Cardiac muscle cell (in vitro differentiated cells and primary cell): ENCODE measurements around the gene ENTPD2. TPM values are rescaled to one million over a fixed set of nuclear protein-coding genes. Genes with fewer than 3 reads are reported as not detected.
A peak's percentile ranks its signal among the peaks of the same experiment; 100 is the strongest.

ENCODE experiments used
- DNase-seq, 2 donors: peaks; one replicate each; pipeline versions ENCODE4 v3.0.0 to v3.0.0-alpha.2; 2010 to 2017; ENCODE audit warnings: low read depth in 1 of 2, low spot score in 1 of 2
- H3K27ac ChIP-seq: fragments of 200-600 bp; sonication (generic); 2 replicates; pipeline ENCODE4 v1.5.1; 2016
- H3K27me3 ChIP-seq: fragments of 200-600 bp; sonication (generic); 2 replicates; pipeline ENCODE4 v1.6.0; 2016; ENCODE audit warnings: control low read depth
- H3K36me3 ChIP-seq: fragments of 200-600 bp; sonication (generic); 2 replicates; pipeline ENCODE4 v1.5.1; 2016; ENCODE audit warnings: control low read depth
- H3K4me1 ChIP-seq: fragments of 200-600 bp; sonication (generic); 2 replicates; pipeline ENCODE4 v1.8.1; 2017; ENCODE audit warnings: low read depth, mild to moderate bottlenecking, mixed run types
- H3K4me3 ChIP-seq: fragments of 200-600 bp; sonication (generic); 2 replicates; pipeline ENCODE4 v1.5.1; 2016; ENCODE audit warnings: mild to moderate bottlenecking
- H3K9me3 ChIP-seq: fragments of 200-600 bp; sonication (generic); 2 replicates; pipeline ENCODE4 v1.5.1; 2017; ENCODE audit warnings: low read depth, mild to moderate bottlenecking, control low read depth
- CTCF ChIP-seq: IDR thresholded peaks from 2 replicates; pipeline ENCODE4 v1.5.1; 2012; ENCODE audit warnings: low read depth, mild to moderate bottlenecking, low read length
- polyA plus RNA-seq: library from polyadenylated mRNA; unstranded; fragments of >200 nt; fragmentation: Nextera tagmentation; extraction: Ambion mirVana; gene quantifications from 2 replicates; pipeline ENCODE4 v1.2.1, GENCODE V29; 2016
- total RNA-seq: library from RNA; depleted of rRNA; stranded (reverse); fragments of >200 nt; gene quantifications from 2 replicates; pipeline ENCODE4 v1.2.3, GENCODE V29; 2016

ENTPD2 gene
- total RNA-seq (not detected in 2 replicates), polyA plus RNA-seq (not detected in 2 replicates)

- H3K36me3 ChIP-seq, result no peaks in the 10 kb centered on the region
- no peak for DNase-seq
- peak within 1 kb of the TSS; percentile 27 for H3K4me3 ChIP-seq
- H3K4me1 ChIP-seq, result no peaks in the 10 kb centered on the region
- H3K9me3 ChIP-seq, result no peaks in the 10 kb centered on the region
- peaks cover 84% of the 10 kb centered on the region for H3K27me3 ChIP-seq
- no peak within 1 kb of the TSS for H3K27ac ChIP-seq
- no peak for TF ChIP-seq CTCF
Measured at GRCh38 chr9:137053944-137054931, at the start of gene ENTPD2. Gene ENTPD2, minus strand, starts transcription at chr9:137054061. Its CDS starts 64 bp downstream, at chr9:137053997.

DNA sequence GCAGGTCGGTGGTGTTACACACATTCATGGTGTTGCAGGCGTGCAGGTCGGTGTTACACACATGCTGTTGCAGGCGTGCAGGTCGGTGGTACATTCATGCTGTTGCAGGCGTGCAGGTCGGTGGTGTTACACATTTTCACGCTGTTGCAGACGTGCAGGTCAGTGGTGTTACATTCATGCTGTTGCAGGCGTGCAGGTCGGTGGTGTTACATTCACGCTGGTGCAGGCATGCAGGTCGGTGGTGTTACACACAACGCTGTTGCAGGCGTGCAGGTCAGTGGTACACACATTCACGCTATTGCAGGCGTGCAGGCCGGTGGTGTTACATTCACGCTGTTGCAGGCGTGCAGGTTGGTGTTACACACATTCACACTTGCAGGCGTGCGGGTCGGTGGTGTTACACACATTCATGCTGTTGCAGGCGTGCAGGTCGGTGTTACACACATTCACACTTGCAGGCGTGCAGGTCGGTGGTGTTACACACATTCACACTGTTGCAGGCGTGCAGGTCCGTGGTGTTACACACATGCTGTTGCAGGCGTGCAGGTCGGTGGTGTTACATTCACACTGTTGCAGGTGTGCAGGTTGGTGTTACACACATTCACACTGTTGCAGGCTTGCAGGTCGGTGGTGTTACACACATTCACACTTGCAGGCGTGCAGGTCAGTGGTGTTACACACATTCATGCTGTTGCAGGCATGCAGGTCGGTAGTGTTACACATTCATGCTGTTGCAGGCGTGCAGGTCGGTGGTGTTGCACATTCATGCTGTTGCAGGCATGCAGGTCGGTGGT, 49.5 kb upstream of the ENTPD2 start:
- Histone ChIP-seq H3K4me3 (no peak overlapping the region), H3K36me3 (peaks cover 31% of the 10 kb centered on the region), H3K27ac (no peak overlapping the region), H3K4me1 (no peaks in the 10 kb centered on the region), H3K9me3 (no peaks in the 10 kb centered on the region), H3K27me3 (no peaks in the 10 kb centered on the region)
- DNase-seq, result no peak
- TF ChIP-seq CTCF, result no peak

- Histone ChIP-seq H3K36me3 (peaks cover 20% of the 10 kb centered on the region), H3K9me3 (no peaks in the 10 kb centered on the region), H3K4me1 (no peaks in the 10 kb centered on the region), H3K27me3 (no peaks in the 10 kb centered on the region), H3K27ac (no peak overlapping the region), H3K4me3 (no peak overlapping the region)
- DNase-seq, result no peak
- no peak for TF ChIP-seq CTCF
Measured at GRCh38 chr9:137099231-137099630, 45.4 kb upstream of the ENTPD2 start.

DNA sequence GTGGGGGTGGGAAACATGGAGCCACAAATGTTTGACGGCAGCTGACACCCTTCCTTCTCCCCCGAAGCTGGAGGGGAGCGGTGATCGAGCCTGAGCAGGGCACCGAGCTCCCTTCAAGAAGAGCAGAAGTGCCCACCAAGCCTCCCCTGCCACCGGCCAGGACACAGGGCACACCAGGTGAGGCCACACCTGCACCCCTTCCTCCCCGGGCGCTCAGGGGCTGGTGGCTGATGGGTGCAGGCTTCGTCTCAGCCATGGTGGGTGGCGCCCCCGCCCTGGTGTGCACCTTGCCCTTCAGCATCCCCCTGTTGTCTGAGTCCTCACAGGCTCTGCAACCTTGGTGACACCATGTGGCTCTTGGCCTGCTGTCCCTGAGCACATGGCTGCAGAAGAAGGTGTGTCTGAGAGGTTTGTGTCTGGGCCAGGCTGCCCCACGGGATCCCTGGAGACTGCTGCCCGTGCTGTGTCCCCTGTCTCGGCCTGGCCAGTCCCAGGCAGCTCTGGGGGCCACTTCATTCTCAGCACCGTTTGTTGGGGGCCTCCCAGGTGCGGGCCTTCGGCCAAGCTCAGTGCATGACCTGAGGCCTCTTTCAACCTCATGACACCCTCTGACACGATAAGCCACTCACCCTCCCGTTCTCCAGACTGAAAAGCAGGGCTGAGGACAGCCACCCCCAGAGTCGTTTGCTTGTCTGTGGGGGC, 44.1 kb upstream of the ENTPD2 start:
- H3K4me3 ChIP-seq, result no peak overlapping the region

More for the DNA sequence above, 44.1 kb upstream of the ENTPD2 start:
- H3K27me3 ChIP-seq, result no peaks in the 10 kb centered on the region
- DNase-seq, result no peak
- no peak for TF ChIP-seq CTCF
- peaks cover 15% of the 10 kb centered on the region for H3K36me3 ChIP-seq
- H3K27ac ChIP-seq, result no peak overlapping the region
- no peaks in the 10 kb centered on the region for H3K9me3 ChIP-seq
- no peaks in the 10 kb centered on the region for H3K4me1 ChIP-seq
